ENCODE data around the gene CDK9.

GRCh38 chr9:127794001-127794791, 8.4 kb downstream of the CDK9 start:
- TF ChIP-seq SIN3A (IDR thresholded peaks at IDR 0.05; ENCODE audit: borderline replicate concordance, insufficient read depth, low read depth, low read length): no peak
- no peak for TF ChIP-seq CTCF (IDR thresholded peaks at IDR 0.05)
- TF ChIP-seq TCF7L2 (IDR thresholded peaks at IDR 0.05; ENCODE audit: low read depth, low read length): no peak
